Gastrocnemius medialis (tissue), 4 donors: ENCODE measurements around the gene ATP9B. TPM values are rescaled to one million over a fixed set of nuclear protein-coding genes. Genes with fewer than 3 reads are reported as not detected.

Experiments
- ATAC-seq, 2 donors: fragments of 150-250 bp; one replicate each; pipeline ENCODE4 v1.9.1; 2016
- DNase-seq, 2 donors: peaks; one replicate each; pipeline ENCODE4 v3.0.0-alpha.2; 2019
- H3K27ac ChIP-seq, 4 donors: fragments of 200-600 bp; sonication (generic); 1 replicate in 1 of 4; 2 replicates in 3 of 4; pipeline ENCODE4 v1.5.1; 2016 to 2018; ENCODE audit warnings: mild to moderate bottlenecking in 2 of 4, moderate library complexity in 1 of 4
- H3K27me3 ChIP-seq, 3 donors: fragments of 200-600 bp; sonication (generic) in 2 of 3; 1 replicate in 1 of 3; 2 replicates in 2 of 3; pipeline versions ENCODE4 v1.5.1 to v1.6.0; 2016 to 2019; ENCODE audit warnings: mild to moderate bottlenecking in 1 of 3, moderate library complexity in 1 of 3
- H3K36me3 ChIP-seq, 2 donors: fragments of 200-600 bp; sonication (generic) in 1 of 2; one replicate each; pipeline ENCODE4 v1.5.1; 2017 to 2018
- H3K4me1 ChIP-seq, 2 donors: fragments of 200-600 bp; sonication (generic) in 1 of 2; one replicate each; pipeline ENCODE4 v1.5.1; 2016 to 2017; ENCODE audit warnings: mild to moderate bottlenecking in 2 of 2
- H3K4me3 ChIP-seq, 4 donors: fragments of 200-600 bp; sonication (generic) in 3 of 4; 1 replicate in 1 of 4; 2 replicates in 3 of 4; pipeline ENCODE4 v1.5.1; 2016 to 2019; ENCODE audit warnings: mild to moderate bottlenecking in 2 of 4
- H3K9me3 ChIP-seq, 3 donors: fragments of 200-600 bp; sonication (generic) in 2 of 3; 1 replicate in 1 of 3; 2 replicates in 2 of 3; pipeline ENCODE4 v1.5.1; 2016 to 2019
- CTCF ChIP-seq, 5 experiments: fragments of 450-650 bp in 3 of 5; fragments of 200-600 bp in 2 of 5; sonication (generic) in 2 of 5; IDR thresholded peaks in 4 of 5; conservative IDR thresholded peaks in 1 of 5; 1 replicate in 4 of 5; 2 replicates in 1 of 5; pipeline ENCODE4 v1.5.1; 2016 to 2019; ENCODE audit warnings: antibody characterized with exemption in 5 of 5, mild to moderate bottlenecking in 3 of 5, moderate library complexity in 3 of 5
- POLR2A ChIP-seq, 2 donors: fragments of 450-650 bp; IDR thresholded peaks; one replicate each; pipeline ENCODE4 v1.6.1; 2017; ENCODE audit warnings: antibody characterized with exemption in 2 of 2, mild to moderate bottlenecking in 2 of 2, moderate library complexity in 2 of 2
- in situ Hi-C, 4 donors: fragments of 200-750 bp; cut with MboI; loops; one replicate each; pipeline versions ENCODE4 v1.15.0 to v1.8.0; 2017; ENCODE audit warnings: low sequenced_read_pairs in 4 of 4
- intact Hi-C: fragments of 100-400 bp; cut with DNase I; formaldehyde crosslinking; loops from one replicate; pipeline ENCODE4 v1.15.1; 2023; ENCODE audit warnings: low total_unique reads
- total RNA-seq, 4 donors: library from RNA; depleted of rRNA; stranded (reverse); fragments of >200 nt; gene quantifications; one replicate each; pipeline versions ENCODE4 v1.1.0 to v1.2.3, GENCODE V29; 2016

ATP9B gene
- total RNA-seq, 4 donors from 2014 or later, result 9.9 to 33.6 (median 18.6) TPM

GRCh38 chr18:79227621-79228020 is 158.4 kb downstream of the ATP9B start:
- in situ Hi-C loops, result loop anchor here in 1 of 4 donors (25.0 kb wide), 1 partner anchor 240 kb away; the partner anchor contains the start of gene SALL3
- DNase-seq (no peak), ATAC-seq (no peak)
- H3K27me3 ChIP-seq, result no peaks in the 10 kb centered on the region
- intact Hi-C loops, result no loop called here
- no peak for TF ChIP-seq CTCF (IDR thresholded peaks at IDR 0.05 in 4 of 5, conservative IDR thresholded peaks at IDR 0.05 in 1 of 5)
- no peak for TF ChIP-seq POLR2A (IDR thresholded peaks at IDR 0.05)
- no peak overlapping the region for H3K27ac ChIP-seq
- no peaks in the 10 kb centered on the region for H3K9me3 ChIP-seq
- no peaks in the 10 kb centered on the region for H3K36me3 ChIP-seq
- H3K4me1 ChIP-seq, result no peaks in the 10 kb centered on the region
- no peak overlapping the region for H3K4me3 ChIP-seq

- no peaks in the 10 kb centered on the region for H3K27me3 ChIP-seq
- ATAC-seq, result no peak
- intact Hi-C loops (no loop called here), in situ Hi-C loops (loop anchor here in 1 of 4 donors (25.0 kb wide), 1 partner anchor 242 kb away; the partner anchor contains the start of gene SALL3)
- no peak overlapping the region for H3K27ac ChIP-seq
- no peaks in the 10 kb centered on the region for H3K4me1 ChIP-seq
- H3K36me3 ChIP-seq, result no peaks in the 10 kb centered on the region
- no peak overlapping the region for H3K4me3 ChIP-seq
- TF ChIP-seq POLR2A (IDR thresholded peaks at IDR 0.05) (no peak), CTCF (IDR thresholded peaks at IDR 0.05 in 4 of 5, conservative IDR thresholded peaks at IDR 0.05 in 1 of 5) (no peak)
- no peaks in the 10 kb centered on the region for H3K9me3 ChIP-seq
- no peak for DNase-seq
These were observed 160.2 kb downstream of the ATP9B start for GRCh38 chr18:79229431-79229830.

- no peak overlapping the region for H3K4me3 ChIP-seq
- no peaks in the 10 kb centered on the region for H3K27me3 ChIP-seq
- in situ Hi-C loops, result loop anchor here in 1 of 4 donors (25.0 kb wide), 1 partner anchor 247 kb away; the partner anchor contains the start of gene SALL3
- no peaks in the 10 kb centered on the region for H3K36me3 ChIP-seq
- intact Hi-C loops, result no loop called here
- H3K27ac ChIP-seq, result no peak overlapping the region
- H3K4me1 ChIP-seq, result no peaks in the 10 kb centered on the region
- ATAC-seq, result no peak
- no peak for DNase-seq
- H3K9me3 ChIP-seq, result no peaks in the 10 kb centered on the region
- TF ChIP-seq CTCF (IDR thresholded peaks at IDR 0.05 in 4 of 5, conservative IDR thresholded peaks at IDR 0.05 in 1 of 5) (no peak), POLR2A (IDR thresholded peaks at IDR 0.05) (no peak)
These were observed 165.2 kb downstream of the ATP9B start for GRCh38 chr18:79234438-79234837.

GRCh38 chr18:79239631-79240030 is 170.4 kb downstream of the ATP9B start:
- TF ChIP-seq POLR2A (IDR thresholded peaks at IDR 0.05) (no peak), CTCF (IDR thresholded peaks at IDR 0.05 in 4 of 5, conservative IDR thresholded peaks at IDR 0.05 in 1 of 5) (no peak)
- peaks cover 4 to 12% of the 10 kb centered on the region in 2 donors for H3K4me1 ChIP-seq
- H3K9me3 ChIP-seq, result no peaks in the 10 kb centered on the region
- no peak overlapping the region for H3K27ac ChIP-seq
- DNase-seq (no peak), ATAC-seq (no peak)
- H3K36me3 ChIP-seq, result no peaks in the 10 kb centered on the region
- no peaks in the 10 kb centered on the region for H3K27me3 ChIP-seq
- in situ Hi-C loops (loop anchor here in 2 of 4 donors (10.0 to 25.0 kb wide), 2 partner anchors 252 to 255 kb away; partner anchors contain the start of gene SALL3 (in 1 of the 2)), intact Hi-C loops (loop anchor here (10.0 kb wide), 1 partner anchor 1335 kb away; no protein-coding TSS in a partner anchor)
- no peak overlapping the region for H3K4me3 ChIP-seq
